HG02884 (cell line): Measurements from ENCODE around the gene CALHM6.

Source experiments
- ATAC-seq: cut with Tn5 transposase; IDR thresholded peaks from one replicate; pipeline ENCODE4 v1.9.1; 2021; ENCODE audit warnings: mild to moderate bottlenecking, moderate library complexity; ENCODE audit not compliant: unreplicated experiment

CALHM6 gene

GRCh38 chr6:116445102-116445501 lies 16.1 kb upstream of the CALHM6 start:
- no peak for ATAC-seq

- ATAC-seq = no peak
These were observed 14.8 kb upstream of the CALHM6 start for GRCh38 chr6:116446399-116446798.

DNA sequence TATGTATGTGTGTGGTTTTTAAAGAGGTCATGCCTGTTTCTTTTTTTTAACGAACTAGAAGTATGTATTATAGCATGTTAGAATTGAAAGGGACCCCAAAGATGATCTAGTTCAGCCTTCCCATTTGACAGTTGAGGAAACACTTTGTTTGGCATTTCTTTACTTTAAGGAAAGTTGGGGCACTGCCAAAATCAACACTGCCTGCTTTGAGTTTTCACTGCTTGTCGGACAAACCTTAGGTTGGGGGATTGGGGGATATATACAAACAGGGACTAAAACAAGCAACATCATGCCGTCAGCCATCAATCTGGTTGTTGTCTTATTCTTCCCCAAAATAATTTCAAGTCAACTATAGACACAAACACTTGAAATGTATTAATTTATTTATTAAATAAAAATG lies 14.1 kb upstream of the CALHM6 start:
- ATAC-seq = no peak

DNA sequence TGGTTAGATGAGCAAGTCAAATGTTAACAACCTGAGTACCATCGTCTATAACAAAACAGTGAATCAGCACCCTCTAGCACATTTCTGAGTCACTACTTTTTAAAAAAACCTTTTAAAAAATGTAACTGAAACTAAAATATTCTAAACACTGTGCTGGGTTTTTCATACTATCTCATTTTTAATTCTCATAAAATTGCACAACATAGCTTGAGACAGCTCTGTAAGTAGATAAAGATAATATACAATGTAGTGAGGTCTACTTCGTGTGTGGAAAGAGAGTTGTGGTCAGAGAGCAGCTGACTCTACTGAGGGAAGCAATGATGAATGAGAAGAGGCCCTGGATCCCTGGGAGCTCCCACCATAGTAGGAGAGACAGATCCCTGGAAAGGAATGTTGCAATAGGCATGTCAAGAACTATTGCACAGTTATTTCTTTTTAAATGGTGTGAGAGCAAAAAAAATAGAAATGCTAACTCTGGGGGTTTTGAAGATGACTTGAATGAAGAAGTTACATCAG lies 13.6 kb upstream of the CALHM6 start:
- ATAC-seq = no peak

GRCh38 chr6:116449565-116449964 lies 11.6 kb upstream of the CALHM6 start:
- no peak for ATAC-seq

GRCh38 chr6:116450185-116450710 lies 10.9 kb upstream of the CALHM6 start:
- no peak for ATAC-seq

- ATAC-seq = peak; percentile 85
These were observed 10.1 kb upstream of the CALHM6 start for GRCh38 chr6:116450769-116451740.

DNA sequence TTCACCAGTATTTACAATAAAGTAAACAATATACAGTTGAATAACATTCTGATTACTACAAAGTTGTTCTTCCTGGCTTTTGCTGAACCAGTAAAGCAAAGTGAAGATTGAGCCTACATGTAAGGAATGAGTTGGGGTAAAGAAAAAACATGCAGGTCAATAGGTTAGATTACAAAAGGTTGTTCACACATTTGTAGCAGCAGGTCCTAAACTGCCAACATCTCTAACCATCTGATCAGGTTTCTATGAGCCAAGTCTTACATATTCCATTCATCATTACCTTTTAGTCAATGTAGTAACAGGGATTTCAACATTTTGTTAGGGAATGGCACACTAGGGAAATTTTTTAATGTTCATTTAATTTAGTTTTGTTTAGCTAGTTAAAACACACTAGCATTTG lies 9.3 kb upstream of the CALHM6 start:
- ATAC-seq = no peak

- ATAC-seq = no peak
These were observed 8.6 kb upstream of the CALHM6 start for GRCh38 chr6:116452531-116452930.

DNA sequence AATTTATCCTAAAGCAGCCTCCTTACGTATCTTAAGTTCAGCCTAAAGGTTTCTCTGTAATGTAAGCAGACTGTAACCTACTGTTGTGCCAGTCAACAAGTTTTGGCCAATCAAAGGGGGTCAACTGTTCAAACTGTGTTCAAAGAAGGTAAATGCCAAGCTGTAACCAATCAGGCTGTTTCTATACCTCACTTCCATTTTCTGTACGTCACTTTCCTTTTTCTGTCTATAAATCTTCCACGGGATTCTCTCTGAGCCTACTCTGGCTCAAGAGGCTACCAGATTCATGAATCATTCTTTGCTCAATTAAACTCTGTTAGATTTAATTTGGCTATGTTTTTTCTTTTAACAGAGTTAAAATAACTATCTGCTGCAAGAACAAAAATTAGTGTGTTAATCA lies 5.1 kb upstream of the CALHM6 start:
- no peak for ATAC-seq

DNA sequence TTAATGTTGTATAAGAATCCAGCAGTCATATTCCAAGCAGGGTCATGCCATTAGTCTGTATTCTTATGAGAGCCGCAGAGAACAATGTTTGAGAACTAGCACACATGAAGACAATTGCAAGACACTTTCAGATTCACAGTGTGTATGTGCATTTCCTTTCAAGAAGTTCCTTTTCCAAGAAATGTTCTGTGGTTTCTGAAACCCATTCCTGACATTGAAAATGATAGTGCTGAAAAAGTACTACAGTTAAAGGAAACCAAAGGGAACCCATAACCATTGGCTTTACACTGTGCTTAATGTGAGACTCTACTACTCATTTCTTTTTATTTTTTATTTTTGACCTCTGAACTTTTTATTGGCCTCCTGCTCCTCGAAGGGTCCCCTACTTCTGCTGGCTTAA lies 4.2 kb upstream of the CALHM6 start:
- ATAC-seq = no peak

DNA sequence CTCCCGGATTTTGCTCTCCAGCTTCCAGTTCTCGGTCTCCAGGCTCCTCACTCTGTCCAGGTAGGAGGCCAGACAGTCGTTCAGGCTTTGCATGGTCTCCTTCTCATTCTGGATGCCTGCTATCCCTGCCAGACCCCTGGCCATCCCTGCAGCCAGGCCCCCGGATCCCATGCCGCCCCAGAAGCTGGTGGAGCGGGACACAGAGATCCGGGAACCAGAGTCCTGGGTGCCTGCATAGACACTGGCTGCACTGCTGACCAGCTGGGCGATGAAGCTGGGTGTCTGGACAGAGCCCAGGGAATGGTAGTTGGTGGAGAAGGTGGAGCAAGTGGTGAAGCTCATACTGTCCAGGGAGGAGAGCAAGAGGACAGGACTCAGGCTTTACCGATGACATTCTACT lies 2.9 kb upstream of the CALHM6 start:
- no peak for ATAC-seq

- no peak for ATAC-seq
These were observed 1.2 kb upstream of the CALHM6 start for GRCh38 chr6:116459927-116460326.

GRCh38 chr6:116461932-116462885 lies 1.0 kb downstream of the CALHM6 start:
- ATAC-seq = peak; percentile 65

DNA sequence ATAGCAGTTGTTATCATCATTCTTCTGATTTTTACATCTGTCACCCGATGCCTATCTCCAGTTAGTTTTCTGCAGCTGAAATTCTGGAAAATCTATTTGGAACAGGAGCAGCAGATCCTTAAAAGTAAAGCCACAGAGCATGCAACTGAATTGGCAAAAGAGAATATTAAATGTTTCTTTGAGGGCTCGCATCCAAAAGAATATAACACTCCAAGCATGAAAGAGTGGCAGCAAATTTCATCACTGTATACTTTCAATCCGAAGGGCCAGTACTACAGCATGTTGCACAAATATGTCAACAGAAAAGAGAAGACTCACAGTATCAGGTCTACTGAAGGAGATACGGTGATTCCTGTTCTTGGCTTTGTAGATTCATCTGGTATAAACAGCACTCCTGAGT lies 2.1 kb downstream of the CALHM6 start:
- no peak for ATAC-seq

- ATAC-seq = no peak
These were observed 4.1 kb downstream of the CALHM6 start for GRCh38 chr6:116465246-116465645.

DNA sequence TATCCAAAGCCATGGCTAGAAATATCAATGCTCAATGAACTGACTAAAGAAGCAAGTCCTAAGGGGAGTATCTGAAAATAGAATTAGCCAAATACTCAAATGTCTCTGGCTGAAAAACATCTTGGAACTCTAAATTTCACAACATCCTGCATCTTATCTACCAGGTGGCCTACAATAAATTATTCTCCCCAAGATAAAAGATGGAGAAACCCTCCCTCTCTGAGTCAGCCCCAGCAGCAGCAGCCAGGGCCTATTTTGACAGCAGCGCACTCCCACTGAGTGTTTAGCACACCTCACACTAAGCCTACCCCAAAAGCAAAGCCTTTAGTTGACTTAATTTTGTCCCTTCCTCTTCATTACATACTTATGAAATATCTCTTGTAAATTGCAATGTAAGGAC lies 5.9 kb downstream of the CALHM6 start:
- no peak for ATAC-seq

DNA sequence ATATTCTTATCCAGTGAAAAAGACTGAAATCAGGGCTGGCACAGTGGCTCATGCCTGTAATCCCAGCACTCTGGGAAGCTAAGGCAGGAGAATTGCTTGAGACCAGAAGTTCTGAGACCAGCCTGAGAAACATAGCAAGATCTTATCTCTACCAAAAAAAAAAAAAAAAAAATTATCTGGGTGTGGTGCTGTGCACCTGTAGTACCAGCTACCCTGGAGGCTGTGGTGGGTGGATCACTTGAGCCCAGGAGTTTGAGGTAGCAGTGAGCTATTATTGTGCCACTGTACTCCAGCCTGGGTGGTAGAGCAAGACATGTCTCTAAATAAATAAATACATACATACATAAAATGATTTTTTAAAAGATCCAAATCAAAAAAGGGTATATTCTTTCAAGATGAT lies 6.3 kb downstream of the CALHM6 start:
- no peak for ATAC-seq

GRCh38 chr6:116468293-116468692 lies 7.1 kb downstream of the CALHM6 start:
- ATAC-seq = no peak

- no peak for ATAC-seq
These were observed 10.4 kb downstream of the CALHM6 start for GRCh38 chr6:116471531-116471930.

DNA sequence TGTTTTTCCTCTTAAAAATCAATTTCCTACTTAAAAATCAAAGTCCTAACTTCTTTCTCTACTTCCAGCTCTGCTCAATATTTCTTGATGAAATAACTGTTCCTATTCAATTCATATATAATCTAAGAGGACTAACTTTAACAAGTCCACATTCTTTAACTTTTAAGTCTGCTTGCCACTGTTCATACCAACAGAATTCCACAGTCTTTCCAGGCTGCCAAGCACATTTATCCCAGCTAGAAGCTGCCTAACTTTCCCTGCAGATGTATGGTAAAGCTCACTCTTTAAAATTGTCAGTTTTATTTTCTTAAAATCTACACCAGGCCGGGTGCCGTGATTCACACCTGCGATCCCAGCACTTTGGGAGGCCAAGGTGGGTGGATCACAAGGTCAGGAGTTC lies 11.5 kb downstream of the CALHM6 start:
- no peak for ATAC-seq
